ENCODE measurements around the gene ADAMTS1.

The ADAMTS1 gene

DNA sequence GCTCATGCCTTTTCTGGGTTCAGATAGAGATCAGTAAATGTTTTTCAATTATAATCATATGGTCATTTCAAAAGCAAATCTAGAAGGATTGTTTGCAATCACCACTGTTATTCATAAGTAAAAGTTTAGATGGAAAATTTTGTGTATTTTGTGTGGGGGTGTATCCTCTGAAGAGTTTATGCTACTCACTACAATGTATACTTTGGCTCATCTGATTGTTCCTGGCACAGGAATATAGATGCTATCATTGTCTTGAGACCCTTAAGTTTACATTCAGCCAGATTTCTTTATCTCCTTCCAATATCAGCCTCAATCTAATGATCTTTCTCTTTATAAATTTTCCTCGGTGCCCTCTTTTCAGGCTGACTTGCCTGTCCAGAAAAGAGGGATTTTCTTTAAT, 33.0 kb downstream of the ADAMTS1 start:
- no peak for DNase-seq

DNA sequence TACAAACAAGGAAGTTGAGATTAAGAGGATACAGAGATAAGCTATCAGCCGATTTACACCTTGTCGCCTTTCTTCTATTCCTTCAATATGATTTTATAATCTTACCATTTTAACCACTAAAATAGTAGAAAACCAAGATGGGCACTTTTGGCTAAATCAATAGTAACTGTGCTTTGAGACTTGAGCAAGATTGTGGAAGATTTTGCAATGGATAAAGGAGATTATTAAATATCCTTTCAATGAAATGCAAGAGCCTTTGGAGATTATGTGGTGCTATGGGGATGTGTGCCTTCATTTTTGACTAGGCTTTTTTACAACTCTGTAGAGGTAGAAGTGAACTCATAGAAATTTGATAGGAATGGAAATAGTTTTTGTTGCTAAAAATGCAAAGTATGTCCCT, 33.7 kb downstream of the ADAMTS1 start:
- no peak for DNase-seq

DNA sequence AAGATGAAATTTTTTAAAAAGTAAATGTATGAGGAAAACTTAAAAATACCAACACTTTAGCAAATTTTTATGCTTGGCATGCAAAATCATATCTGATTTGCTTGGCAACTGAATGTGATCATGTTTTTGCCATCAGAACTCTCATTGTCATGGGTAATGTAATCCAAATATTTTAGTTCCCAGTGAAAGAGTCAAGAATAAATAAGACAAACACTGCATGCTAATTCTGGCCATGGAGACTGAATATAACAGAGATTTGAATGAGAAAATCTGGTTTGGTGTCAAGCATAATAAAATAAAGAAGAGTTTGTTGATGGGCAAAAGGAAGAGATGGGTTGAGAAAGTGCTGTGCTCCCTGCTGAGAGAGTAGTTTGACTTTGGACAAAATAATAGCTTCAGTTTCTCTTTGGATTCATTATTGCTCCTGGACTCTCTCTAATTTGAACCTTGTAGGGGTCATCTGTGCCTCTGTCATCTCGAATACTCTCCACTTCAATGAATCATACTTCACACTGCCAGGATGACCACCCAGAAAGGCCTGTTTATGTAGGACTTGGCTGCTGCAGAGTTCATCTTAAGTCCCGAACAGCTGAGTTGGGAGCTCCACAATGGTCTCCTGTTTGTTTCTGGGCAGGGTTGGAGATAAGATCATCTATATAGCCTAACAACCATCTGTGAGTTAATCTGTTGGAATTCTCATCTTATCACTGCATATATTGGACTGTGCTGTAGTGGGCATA, 34.4 kb downstream of the ADAMTS1 start:
- DNase-seq: no peak

DNA sequence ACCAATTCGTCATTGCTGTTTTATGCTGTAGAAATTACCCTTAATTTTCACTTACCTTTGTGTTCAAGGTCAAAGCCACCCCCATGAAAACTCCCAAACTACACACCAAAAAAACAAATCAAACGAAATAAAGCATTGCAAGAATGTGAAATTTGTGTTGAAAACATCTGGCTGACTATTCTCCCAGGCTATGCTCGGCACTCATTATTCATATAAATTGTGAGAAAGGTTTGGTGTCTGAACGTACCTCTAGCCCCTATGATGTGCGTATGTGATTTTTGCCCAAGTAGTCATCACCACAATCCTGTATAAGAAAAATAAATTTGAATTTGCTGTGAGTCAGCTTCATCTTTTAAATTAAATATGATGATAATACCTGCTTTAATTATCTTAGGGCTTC, 34.9 kb downstream of the ADAMTS1 start:
- DNase-seq: no peak

DNA sequence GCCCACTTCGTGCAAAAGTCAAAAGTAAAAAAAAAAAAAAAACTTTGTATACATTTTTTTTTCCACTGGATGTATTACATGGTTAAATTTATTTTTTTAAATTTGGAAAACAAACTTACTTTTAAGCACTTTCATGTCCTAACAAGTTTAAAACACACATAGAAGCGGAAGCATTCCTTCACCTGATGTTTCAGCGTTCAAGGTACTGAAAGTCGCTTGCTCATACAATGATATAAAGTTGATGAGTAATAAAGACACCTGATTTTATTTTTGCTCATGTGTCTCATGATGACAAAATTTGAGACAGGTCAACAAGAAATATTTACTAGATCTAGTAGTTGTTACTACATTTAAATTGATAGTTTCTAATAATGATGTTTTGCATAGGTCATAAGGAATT, 35.5 kb downstream of the ADAMTS1 start:
- no peak for DNase-seq

DNA sequence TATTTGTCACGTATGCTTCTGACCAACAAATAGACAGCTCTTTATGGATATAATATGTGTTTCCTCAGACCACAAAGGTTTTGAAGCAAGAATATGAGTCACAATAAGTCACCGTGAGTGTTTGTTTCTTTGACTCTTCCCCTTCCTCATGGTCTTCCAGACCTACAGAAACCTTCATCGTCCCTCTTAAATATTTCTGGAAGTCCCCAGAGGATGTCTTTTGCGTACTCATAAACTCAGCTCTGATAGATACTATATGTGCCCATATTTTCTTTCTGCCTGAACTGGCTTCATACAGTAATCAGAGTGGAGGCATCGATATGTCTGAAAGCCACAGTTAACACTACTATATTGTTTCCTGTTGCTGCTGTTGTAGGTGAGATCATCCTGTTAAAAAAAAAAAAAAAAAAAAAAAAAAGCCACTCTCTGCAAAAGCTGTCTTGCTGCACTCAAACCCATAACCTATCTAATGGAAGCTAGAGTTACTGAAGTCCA, 38.4 kb downstream of the ADAMTS1 start:
- DNase-seq: no peak

DNA sequence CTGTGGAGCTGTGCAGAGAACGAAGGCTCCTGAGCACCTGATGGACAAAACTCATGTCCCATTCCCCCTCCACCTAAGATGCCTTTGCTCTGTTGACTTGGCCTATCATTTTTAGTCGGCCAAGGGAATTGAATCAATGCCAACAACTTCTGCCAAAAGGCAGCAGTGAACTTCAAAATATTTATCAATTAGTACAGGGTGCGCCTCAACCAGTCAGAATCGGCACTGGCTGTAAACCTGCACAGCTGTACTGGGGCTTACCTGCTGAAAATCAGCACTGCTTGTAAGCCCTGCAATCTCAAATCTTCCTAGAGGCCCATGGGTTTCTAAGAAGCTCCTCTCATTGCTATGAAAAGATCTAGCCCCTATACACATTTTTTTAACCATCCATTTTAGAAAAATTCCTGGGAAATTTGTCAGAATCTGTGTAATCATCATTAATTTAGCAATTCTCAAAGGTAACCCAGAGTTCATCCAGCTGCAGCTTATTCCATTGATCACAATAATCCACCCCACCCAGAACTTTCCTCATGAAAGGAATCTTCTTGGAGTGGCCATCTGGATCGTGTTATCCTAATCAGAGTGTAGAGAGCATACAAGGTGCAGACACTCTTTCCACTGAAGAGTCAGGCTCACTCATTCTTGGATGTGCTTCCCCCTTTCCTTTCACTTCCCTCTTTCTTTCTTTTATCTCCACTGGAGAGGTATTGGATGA, 40.2 kb downstream of the ADAMTS1 start:
- DNase-seq: no peak

DNA sequence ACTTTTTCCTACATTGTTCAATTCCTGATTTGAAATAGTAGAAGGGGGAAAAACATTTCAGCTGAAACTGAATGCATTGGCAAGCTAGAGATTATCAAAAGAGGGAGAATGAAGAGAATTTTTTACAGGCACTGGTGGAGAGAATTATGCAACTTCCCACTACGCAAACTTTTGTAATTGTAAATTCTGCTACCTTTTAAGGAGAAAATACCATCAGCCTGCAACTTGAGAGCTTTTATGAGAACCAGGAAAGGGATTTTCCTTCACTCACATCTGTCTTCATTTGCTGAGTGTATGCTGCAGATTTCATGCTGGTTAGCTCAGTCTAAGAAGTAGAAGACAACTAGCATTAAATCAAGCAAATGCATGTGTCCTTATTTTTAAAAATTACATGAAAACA, 43.7 kb downstream of the ADAMTS1 start:
- no peak for DNase-seq

DNA sequence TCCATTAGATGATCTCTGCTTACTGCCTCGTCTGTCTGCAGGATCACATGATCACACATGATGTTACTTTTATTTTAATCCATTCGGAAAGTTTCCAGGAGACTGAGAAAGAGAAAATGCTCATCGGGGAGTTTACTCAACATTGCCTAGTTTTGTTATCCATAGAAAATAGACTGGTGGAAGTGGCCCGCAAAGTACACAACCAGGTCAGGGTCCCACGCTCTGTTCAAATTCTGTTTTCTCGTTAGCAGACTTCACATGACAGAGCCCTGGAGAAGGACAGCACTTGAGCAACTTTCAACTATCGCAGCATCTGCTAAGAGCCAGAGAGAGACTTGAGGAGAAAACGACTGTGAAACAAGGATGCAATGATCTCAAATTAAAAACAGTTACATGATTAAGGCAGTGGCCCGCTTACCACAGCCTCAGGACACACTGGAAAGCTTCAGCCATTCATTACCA, 44.2 kb downstream of the ADAMTS1 start:
- DNase-seq: no peak

DNA sequence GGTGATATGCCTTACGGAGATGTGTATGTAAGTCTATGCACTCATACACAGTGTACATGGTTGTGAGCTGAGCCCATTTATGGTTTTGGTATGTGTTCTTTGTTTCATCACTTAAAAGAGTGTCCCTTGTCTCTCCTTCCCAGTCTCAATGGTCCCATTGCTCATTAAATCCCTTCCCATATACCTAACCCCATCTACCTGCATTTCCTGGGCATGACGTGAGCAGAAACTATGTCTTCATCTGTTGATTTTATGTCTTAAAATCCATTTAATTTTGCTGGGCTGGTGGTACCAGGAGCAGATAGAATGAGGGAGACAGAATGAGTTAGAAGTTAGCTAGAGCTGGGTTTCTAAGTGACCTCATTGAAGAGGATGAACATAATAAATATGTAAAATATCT, 44.8 kb downstream of the ADAMTS1 start:
- DNase-seq: no peak

DNA sequence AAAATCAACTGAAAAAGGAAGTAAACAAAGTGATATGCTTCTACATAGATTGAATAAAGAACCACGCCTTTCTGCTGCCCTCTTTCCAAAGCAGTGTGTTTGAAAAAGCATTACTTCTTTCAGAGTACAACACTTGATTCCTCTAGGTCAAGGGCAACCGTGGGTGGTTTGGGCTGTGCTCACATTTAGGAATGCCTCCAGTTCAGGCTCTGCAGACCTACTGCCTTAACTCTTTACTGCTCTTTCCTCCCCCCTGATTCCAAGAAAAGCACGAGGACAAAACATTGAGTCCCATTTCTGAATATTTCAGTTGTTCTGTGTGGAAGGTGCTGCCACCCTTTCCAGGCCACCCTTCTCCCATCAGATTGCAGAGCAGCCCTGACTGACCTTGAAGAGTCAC, 45.2 kb downstream of the ADAMTS1 start:
- no peak for DNase-seq

DNA sequence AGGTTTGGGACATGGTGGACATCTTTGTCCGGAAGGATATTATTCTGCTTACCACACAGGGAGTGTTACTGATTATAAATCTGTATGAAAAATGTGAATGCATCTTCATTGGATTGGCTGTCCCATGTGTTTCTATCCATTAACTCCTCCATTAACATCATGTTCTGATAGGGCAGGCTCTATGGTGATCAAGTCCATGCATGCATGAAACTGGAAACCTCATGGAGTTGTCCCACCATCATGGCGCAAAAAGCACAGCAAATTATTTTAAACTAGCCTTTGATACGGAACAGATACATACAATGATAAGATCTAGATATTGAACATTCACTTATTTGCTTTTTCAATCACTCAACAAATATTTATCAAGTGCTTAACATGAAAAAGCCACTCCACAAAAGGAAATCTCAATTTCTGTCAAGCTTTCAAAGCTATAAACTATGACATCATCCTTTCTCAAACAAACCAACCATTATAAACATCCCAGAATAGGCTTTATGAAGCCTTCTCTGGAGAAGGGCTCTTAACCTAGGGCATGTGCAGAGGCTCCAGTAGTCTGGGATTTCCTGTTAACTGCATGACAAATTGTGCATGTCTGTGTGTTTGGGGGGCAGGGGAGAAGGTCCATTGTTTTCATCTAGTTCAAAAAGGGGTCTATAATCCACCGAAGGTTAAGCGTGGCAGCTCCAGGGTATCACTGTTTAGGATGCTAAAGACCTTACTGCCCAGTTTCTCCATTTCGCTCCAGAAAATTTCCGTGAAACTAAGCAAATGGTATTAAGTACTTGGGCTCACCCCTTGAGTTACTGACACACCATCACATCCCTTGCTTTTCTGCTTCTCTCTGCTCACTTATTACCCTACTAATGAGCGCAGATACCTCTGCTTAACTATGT, 46.1 kb downstream of the ADAMTS1 start:
- DNase-seq: peak; percentile 79

DNA sequence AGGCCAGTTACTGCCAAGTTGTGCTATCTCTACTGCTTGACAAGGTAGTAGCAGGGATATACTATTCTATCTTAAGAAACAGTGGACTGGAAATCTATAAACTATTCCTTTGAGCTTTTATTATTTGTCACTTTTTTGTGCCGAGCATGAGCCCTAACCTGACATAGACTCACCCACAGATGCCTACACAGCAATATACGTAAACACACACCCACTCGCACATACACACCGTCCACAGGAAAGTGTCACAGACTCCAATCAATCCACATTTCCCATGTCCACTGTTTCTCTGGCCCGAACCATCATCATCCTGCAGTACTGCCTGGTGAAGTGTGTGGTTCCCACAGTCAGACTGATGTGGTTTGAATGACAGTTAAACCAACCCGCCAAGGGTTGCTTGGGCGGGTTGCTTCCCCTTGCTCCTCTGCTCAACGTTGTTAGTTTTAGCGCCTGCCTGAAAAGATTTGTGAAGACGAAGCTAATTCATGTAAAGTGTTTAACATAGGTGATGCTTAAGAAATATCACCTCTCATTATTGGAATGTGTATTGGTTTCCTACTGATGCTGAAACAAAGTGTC, 47.2 kb downstream of the ADAMTS1 start:
- no peak for DNase-seq

DNA sequence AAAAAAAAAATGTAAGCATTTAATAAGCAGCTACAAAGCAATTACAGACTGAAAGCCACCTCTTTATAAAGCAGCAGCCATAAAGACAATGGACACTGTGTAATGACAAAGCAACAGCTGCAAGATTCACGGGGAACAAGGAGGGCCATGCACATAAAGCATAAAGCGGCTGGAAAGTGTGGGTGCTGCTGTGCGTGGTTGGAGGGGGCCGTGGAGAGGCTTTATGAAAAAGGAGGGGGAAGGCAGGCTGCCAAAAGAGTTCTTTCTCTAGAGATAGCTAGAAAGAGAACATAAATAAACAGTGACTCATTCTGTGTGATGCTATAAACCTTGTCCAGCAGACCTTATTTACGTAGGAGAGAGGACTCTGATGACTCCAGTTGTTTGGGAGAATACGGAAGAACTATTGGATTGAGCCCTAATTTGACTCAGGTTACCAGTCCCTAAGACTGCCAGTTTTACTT, 49.3 kb downstream of the ADAMTS1 start:
- peak; percentile 31 for DNase-seq

DNA sequence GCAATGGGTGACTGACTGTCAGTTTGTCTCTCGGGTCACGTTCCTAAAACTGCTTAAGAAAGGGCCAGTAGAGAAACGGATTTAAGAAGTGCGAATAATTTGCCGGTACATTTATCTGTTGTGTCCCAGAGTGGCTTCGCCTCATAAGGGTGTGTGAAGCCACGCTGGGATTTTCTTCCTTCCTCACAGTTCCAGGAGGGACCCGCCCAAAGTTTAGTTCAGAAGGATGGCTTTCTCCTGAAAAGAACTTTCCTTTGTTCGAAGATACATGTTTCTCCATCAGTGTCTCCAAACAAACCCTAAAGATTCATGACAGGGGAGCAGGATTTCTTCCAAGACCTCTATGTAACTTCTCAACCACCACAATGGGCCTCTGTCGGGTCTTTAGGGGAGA, 49.8 kb downstream of the ADAMTS1 start:
- no peak for DNase-seq

DNA sequence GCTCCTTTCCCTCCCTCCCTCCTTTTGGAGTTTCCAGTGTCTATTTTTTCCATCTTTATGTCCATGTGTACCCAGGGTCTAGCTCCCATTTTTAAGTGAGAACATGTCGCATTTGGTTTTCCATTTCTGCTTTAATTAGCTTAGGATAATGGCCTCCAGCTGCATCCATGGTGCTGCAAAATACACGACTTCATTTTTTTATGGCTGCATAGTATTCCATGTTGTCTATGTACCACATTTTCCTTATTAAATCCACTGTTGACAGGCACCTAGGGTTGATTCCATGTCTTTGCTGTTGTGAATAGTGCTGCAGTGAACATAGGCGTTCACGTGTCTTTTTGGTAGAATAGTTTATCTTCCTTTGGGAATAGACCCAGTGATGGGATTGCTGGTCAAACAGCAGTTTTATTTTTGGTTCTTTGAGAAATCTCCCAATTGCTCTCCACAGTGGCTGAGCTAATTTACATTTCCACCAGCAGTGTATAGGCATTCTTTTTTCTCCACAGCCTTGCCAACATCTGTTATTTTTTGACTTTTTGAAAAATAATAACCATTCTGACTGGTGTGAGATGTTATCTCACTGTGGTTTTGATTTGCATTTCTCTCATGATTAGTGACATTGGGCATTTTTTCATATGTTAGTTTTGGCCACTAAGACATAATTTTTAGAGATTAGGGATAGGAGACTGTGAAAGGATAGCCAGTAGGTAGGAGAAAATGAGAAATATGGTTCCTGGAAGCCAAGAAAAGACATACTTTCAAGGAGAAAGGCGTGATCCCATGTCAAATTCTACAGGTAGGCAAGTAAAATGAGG, 50.4 kb downstream of the ADAMTS1 start:
- no peak for DNase-seq

DNA sequence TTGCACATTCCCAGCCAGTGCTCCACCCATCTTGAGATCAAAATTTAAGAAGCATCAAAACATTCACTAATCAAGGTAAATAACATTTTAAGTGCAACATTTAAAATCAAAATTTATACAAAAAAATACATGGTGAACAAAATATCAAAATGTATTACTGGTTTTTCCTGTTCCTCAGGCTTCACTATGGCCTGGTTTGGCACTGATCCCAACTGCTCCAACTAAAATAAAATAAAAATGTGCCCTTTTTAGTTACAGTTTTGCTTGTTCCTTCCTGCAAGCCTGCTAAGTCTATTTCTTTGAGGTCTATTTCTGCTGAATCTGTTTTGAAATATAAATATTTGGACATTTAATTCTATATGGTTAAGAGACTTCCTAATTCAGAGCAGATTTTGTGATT, 54.9 kb downstream of the ADAMTS1 start:
- DNase-seq: no peak

DNA sequence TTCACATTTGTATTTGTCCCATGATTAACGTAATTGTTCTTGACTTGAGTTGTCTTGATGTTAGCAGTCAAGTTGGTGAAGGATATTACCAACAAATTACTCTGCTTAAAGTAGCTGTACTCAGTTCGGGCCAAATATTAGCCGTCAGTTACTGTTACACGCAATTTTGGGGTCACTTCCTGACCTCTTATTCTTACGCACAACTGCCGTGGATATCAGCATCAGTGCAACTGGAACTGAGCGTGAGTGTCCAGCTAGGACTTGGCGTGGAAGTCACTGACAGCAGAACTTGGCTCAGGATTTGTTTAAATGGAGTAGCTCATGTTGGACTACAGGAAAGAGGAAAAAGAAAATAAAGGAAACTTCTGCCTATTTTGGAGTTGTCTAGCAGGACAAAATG, 56.4 kb downstream of the ADAMTS1 start:
- DNase-seq: no peak

Measured in NCI-H2029 (cell line).